ENCODE data around the gene TMEM87A. TPM values are rescaled to one million over a fixed set of nuclear protein-coding genes. Genes with fewer than 3 reads are reported as not detected.

The TMEM87A gene
- total and polyA plus RNA-seq, 2 experiments from 2014 or later, result 64.6 to 66.1 TPM

- Histone ChIP-seq H3K27me3 (replicated peaks; ENCODE audit: insufficient read depth) (no peaks in the 10 kb centered on the region), H3F3A (ENCODE audit: insufficient read depth) (no peaks in the 10 kb centered on the region), H3K36me3 (ENCODE audit: low read depth) (peaks cover 83% of the 10 kb centered on the region), H3K4me1 (ENCODE audit: insufficient read depth) (no peaks in the 10 kb centered on the region), H3K9me2 (ENCODE audit: insufficient read depth) (no peaks in the 10 kb centered on the region), H4K20me1 (ENCODE audit: insufficient read depth) (no peaks in the 10 kb centered on the region), H2AFZ (no peak overlapping the region), H3K4me2 (ENCODE audit: unreplicated experiment) (no peak overlapping the region), H3K79me2 (ENCODE audit: insufficient read depth) (no peaks in the 10 kb centered on the region), H3K9ac (no peak overlapping the region), H3K9me3 (ENCODE audit: low read depth) (no peaks in the 10 kb centered on the region), H3K27ac (no peak overlapping the region), H3K4me3 (no peak overlapping the region)
- DNase-seq, result no peak
- in situ Hi-C loops (cut with MboI), result no loop called here
- TF ChIP-seq EZH2 (IDR thresholded peaks at IDR 0.05; ENCODE audit: insufficient read depth, poor library complexity, severe bottlenecking) (no peak), EZH2phosphoT487 (IDR thresholded peaks at IDR 0.05; ENCODE audit: insufficient read depth, low read depth) (no peak)
- WGBS, 2 experiments (ENCODE audit: low coverage in 1 of 2, low lambda C conversion rate in 2 of 2, missing lambda C conversion rate in 2 of 2), result 97 to 100% methylated on average over 1 of the region's 1 CpG
Observed at GRCh38 chr15:42185801-42186200, 87.4 kb downstream of the TMEM87A start.

GRCh38 chr15:42184736-42185135, 88.5 kb downstream of the TMEM87A start:
- Histone ChIP-seq H2AFZ (no peak overlapping the region), H3K27ac (no peak overlapping the region), H4K20me1 (ENCODE audit: insufficient read depth) (no peaks in the 10 kb centered on the region), H3K9me3 (ENCODE audit: low read depth) (no peaks in the 10 kb centered on the region), H3K4me2 (ENCODE audit: unreplicated experiment) (no peak overlapping the region), H3F3A (ENCODE audit: insufficient read depth) (no peaks in the 10 kb centered on the region), H3K9ac (no peak overlapping the region), H3K4me1 (ENCODE audit: insufficient read depth) (no peaks in the 10 kb centered on the region), H3K36me3 (ENCODE audit: low read depth) (peaks cover 73% of the 10 kb centered on the region), H3K79me2 (ENCODE audit: insufficient read depth) (no peaks in the 10 kb centered on the region), H3K9me2 (ENCODE audit: insufficient read depth) (no peaks in the 10 kb centered on the region), H3K27me3 (replicated peaks; ENCODE audit: insufficient read depth) (no peaks in the 10 kb centered on the region), H3K4me3 (no peak overlapping the region)
- DNase-seq, result no peak
- in situ Hi-C loops (cut with MboI), result no loop called here
- TF ChIP-seq EZH2phosphoT487 (IDR thresholded peaks at IDR 0.05; ENCODE audit: insufficient read depth, low read depth) (no peak), EZH2 (IDR thresholded peaks at IDR 0.05; ENCODE audit: insufficient read depth, poor library complexity, severe bottlenecking) (no peak)
- 93 to 94% methylated on average over 4 of the region's 4 CpGs for WGBS, 2 experiments (ENCODE audit: low coverage in 1 of 2, low lambda C conversion rate in 2 of 2, missing lambda C conversion rate in 2 of 2)

- Histone ChIP-seq H3K9ac (no peak overlapping the region), H2AFZ (no peak overlapping the region), H3K4me2 (ENCODE audit: unreplicated experiment) (no peak overlapping the region), H3K27ac (no peak overlapping the region), H3K4me1 (ENCODE audit: insufficient read depth) (no peaks in the 10 kb centered on the region), H3K4me3 (no peak overlapping the region), H3K36me3 (ENCODE audit: low read depth) (peaks cover 73% of the 10 kb centered on the region), H3K79me2 (ENCODE audit: insufficient read depth) (no peaks in the 10 kb centered on the region), H3F3A (ENCODE audit: insufficient read depth) (no peaks in the 10 kb centered on the region), H3K9me3 (ENCODE audit: low read depth) (no peaks in the 10 kb centered on the region), H3K9me2 (ENCODE audit: insufficient read depth) (no peaks in the 10 kb centered on the region), H3K27me3 (replicated peaks; ENCODE audit: insufficient read depth) (no peaks in the 10 kb centered on the region), H4K20me1 (ENCODE audit: insufficient read depth) (no peaks in the 10 kb centered on the region)
- no peak for DNase-seq
- 80 to 84% methylated on average over 5 of the region's 5 CpGs for WGBS, 2 experiments (ENCODE audit: low coverage in 1 of 2, low lambda C conversion rate in 2 of 2, missing lambda C conversion rate in 2 of 2)
- in situ Hi-C loops (cut with MboI), result no loop called here
- no peak for TF ChIP-seq EZH2 (IDR thresholded peaks at IDR 0.05; ENCODE audit: insufficient read depth, poor library complexity, severe bottlenecking)
- no peak for TF ChIP-seq EZH2phosphoT487 (IDR thresholded peaks at IDR 0.05; ENCODE audit: insufficient read depth, low read depth)
Observed at GRCh38 chr15:42184296-42184695, 88.9 kb downstream of the TMEM87A start.

- Histone ChIP-seq H3F3A (ENCODE audit: insufficient read depth) (no peaks in the 10 kb centered on the region), H4K20me1 (ENCODE audit: insufficient read depth) (no peaks in the 10 kb centered on the region), H3K4me3 (no peak overlapping the region), H3K9me3 (ENCODE audit: low read depth) (no peaks in the 10 kb centered on the region), H3K4me2 (ENCODE audit: unreplicated experiment) (no peak overlapping the region), H3K4me1 (ENCODE audit: insufficient read depth) (no peaks in the 10 kb centered on the region), H3K27me3 (replicated peaks; ENCODE audit: insufficient read depth) (no peaks in the 10 kb centered on the region), H3K27ac (no peak overlapping the region), H2AFZ (no peak overlapping the region), H3K36me3 (ENCODE audit: low read depth) (peaks cover 70% of the 10 kb centered on the region), H3K9me2 (ENCODE audit: insufficient read depth) (no peaks in the 10 kb centered on the region), H3K9ac (no peak overlapping the region), H3K79me2 (ENCODE audit: insufficient read depth) (no peaks in the 10 kb centered on the region)
- in situ Hi-C loops (cut with MboI), result no loop called here
- DNase-seq, result no peak
- 91% methylated on average over 6 of the region's 6 CpGs for WGBS, 2 experiments (ENCODE audit: low coverage in 1 of 2, low lambda C conversion rate in 2 of 2, missing lambda C conversion rate in 2 of 2)
- TF ChIP-seq EZH2phosphoT487 (IDR thresholded peaks at IDR 0.05; ENCODE audit: insufficient read depth, low read depth) (no peak), EZH2 (IDR thresholded peaks at IDR 0.05; ENCODE audit: insufficient read depth, poor library complexity, severe bottlenecking) (no peak)
Observed at GRCh38 chr15:42182961-42183360, 90.3 kb downstream of the TMEM87A start.

- no peak for TF ChIP-seq EZH2 (IDR thresholded peaks at IDR 0.05; ENCODE audit: insufficient read depth, poor library complexity, severe bottlenecking)
- no peak for TF ChIP-seq EZH2phosphoT487 (IDR thresholded peaks at IDR 0.05; ENCODE audit: insufficient read depth, low read depth)
- no peaks in the 10 kb centered on the region for H3K9me3 ChIP-seq (ENCODE audit: low read depth)
- peaks cover 68% of the 10 kb centered on the region for H3K36me3 ChIP-seq (ENCODE audit: low read depth)
- H3K79me2 ChIP-seq (ENCODE audit: insufficient read depth), result no peaks in the 10 kb centered on the region
- no peak overlapping the region for H3K4me2 ChIP-seq (ENCODE audit: unreplicated experiment)
- H3F3A ChIP-seq (ENCODE audit: insufficient read depth), result no peaks in the 10 kb centered on the region
- no peak for DNase-seq
- no peak overlapping the region for H2AFZ ChIP-seq
- WGBS, 2 experiments (ENCODE audit: low coverage in 1 of 2, low lambda C conversion rate in 2 of 2, missing lambda C conversion rate in 2 of 2), result 92 to 94% methylated on average over 6 of the region's 6 CpGs
- no peak overlapping the region for H3K27ac ChIP-seq
- H4K20me1 ChIP-seq (ENCODE audit: insufficient read depth), result no peaks in the 10 kb centered on the region
- no peaks in the 10 kb centered on the region for H3K27me3 ChIP-seq (replicated peaks; ENCODE audit: insufficient read depth)
- no peak overlapping the region for H3K9ac ChIP-seq
- H3K4me3 ChIP-seq, result no peak overlapping the region
- in situ Hi-C loops (cut with MboI), result no loop called here
- H3K4me1 ChIP-seq (ENCODE audit: insufficient read depth), result no peaks in the 10 kb centered on the region
- no peaks in the 10 kb centered on the region for H3K9me2 ChIP-seq (ENCODE audit: insufficient read depth)
Observed at GRCh38 chr15:42182328-42182886, 90.8 kb downstream of the TMEM87A start.

All from GM23248 (cell line).